GM12892 (cell line): ENCODE data around the gene TTLL6.

Experiments
- POLR2A ChIP-seq: IDR thresholded peaks from 2 replicates; pipeline ENCODE4 v1.6.1; 2011; ENCODE audit warnings: low read depth, low read length, control low read depth
- POLR2AphosphoS5 ChIP-seq: IDR thresholded peaks from 2 replicates; pipeline ENCODE4 v1.6.1; 2011; ENCODE audit warnings: low read depth, low read length, control low read depth
- TAF1 ChIP-seq: IDR thresholded peaks from 2 replicates; pipeline ENCODE4 v1.6.1; 2011; ENCODE audit warnings: low read depth, mild to moderate bottlenecking, control low read depth, low read length, borderline replicate concordance

DNA sequence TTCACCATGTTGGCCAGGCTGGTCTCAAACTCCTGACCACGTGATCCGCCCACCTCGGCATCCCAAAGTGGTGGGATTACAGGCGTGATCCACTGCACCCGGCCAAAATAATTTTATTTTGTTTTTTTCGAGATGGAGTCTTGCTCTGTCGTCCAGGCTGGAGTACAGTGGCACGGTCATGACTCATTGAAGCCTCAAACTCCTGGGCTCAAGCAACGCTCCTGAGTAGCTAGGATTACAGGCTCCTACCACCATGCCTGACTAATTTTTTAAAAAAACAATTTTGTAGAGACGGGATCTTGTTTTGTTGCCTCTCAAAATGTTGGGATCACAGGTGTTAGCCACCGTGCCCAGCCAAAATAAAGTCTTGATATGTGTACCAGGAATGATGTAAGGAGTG lies 2.4 kb upstream of the TTLL6 start:
- TF ChIP-seq POLR2A (no peak), POLR2AphosphoS5 (no peak), TAF1 (no peak)
